Measurements from ENCODE around the gene GAS2. TPM values are rescaled to one million over a fixed set of nuclear protein-coding genes. Genes with fewer than 3 reads are reported as not detected.

The GAS2 gene
- polyA plus RNA-seq, 2 donors = 0.43 to 0.46 TPM

GRCh38 chr11:22715971-22716370 lies 49.6 kb downstream of the GAS2 start:
- Histone ChIP-seq H3K4me1 (ENCODE audit: control insufficient read depth in 2 of 2, insufficient read depth in 2 of 2, low read length in 1 of 2) (peaks cover 3% of the 10 kb centered on the region in 2 donors), H3K9me3 (ENCODE audit: control insufficient read depth in 2 of 2, insufficient read depth in 1 of 2, low read depth in 1 of 2, low read length in 1 of 2) (no peaks in the 10 kb centered on the region), H3K27me3 (ENCODE audit: control insufficient read depth in 1 of 2, insufficient read depth in 2 of 2, low read length in 2 of 2) (no peaks in the 10 kb centered on the region), H3K36me3 (ENCODE audit: control insufficient read depth in 2 of 2, insufficient read depth in 2 of 2, low read length in 1 of 2) (no peaks in the 10 kb centered on the region), H3K4me3 (ENCODE audit: low read depth in 1 of 2, low read length in 2 of 2) (no peak overlapping the region), H3K27ac (ENCODE audit: low read depth in 2 of 2, low read length in 1 of 2) (no peak overlapping the region)
- WGBS, 2 donors = 83 to 90% methylated on average over 3 of the region's 3 CpGs

GRCh38 chr11:22720457-22720856 lies 54.0 kb downstream of the GAS2 start:
- WGBS, 2 donors = 86 to 89% methylated on average over 3 of the region's 3 CpGs
- no peak overlapping the region for H3K4me3 ChIP-seq (ENCODE audit: low read depth in 1 of 2, low read length in 2 of 2)
- no peaks in the 10 kb centered on the region for H3K4me1 ChIP-seq (ENCODE audit: control insufficient read depth in 2 of 2, insufficient read depth in 2 of 2, low read length in 1 of 2)
- H3K27ac ChIP-seq (ENCODE audit: low read depth in 2 of 2, low read length in 1 of 2) = no peak overlapping the region
- H3K27me3 ChIP-seq (ENCODE audit: control insufficient read depth in 1 of 2, insufficient read depth in 2 of 2, low read length in 2 of 2) = no peaks in the 10 kb centered on the region
- no peaks in the 10 kb centered on the region for H3K9me3 ChIP-seq (ENCODE audit: control insufficient read depth in 2 of 2, insufficient read depth in 1 of 2, low read depth in 1 of 2, low read length in 1 of 2)
- no peaks in the 10 kb centered on the region for H3K36me3 ChIP-seq (ENCODE audit: control insufficient read depth in 2 of 2, insufficient read depth in 2 of 2, low read length in 1 of 2)

GRCh38 chr11:22723274-22723673 lies 56.9 kb downstream of the GAS2 start:
- H3K27ac ChIP-seq (ENCODE audit: low read depth in 2 of 2, low read length in 1 of 2) = no peak overlapping the region
- H3K9me3 ChIP-seq (ENCODE audit: control insufficient read depth in 2 of 2, insufficient read depth in 1 of 2, low read depth in 1 of 2, low read length in 1 of 2) = no peaks in the 10 kb centered on the region
- WGBS, 2 donors = 87 to 93% methylated on average over 3 of the region's 3 CpGs
- no peaks in the 10 kb centered on the region for H3K4me1 ChIP-seq (ENCODE audit: control insufficient read depth in 2 of 2, insufficient read depth in 2 of 2, low read length in 1 of 2)
- H3K36me3 ChIP-seq (ENCODE audit: control insufficient read depth in 2 of 2, insufficient read depth in 2 of 2, low read length in 1 of 2) = no peaks in the 10 kb centered on the region
- H3K4me3 ChIP-seq (ENCODE audit: low read depth in 1 of 2, low read length in 2 of 2) = no peak overlapping the region
- no peaks in the 10 kb centered on the region for H3K27me3 ChIP-seq (ENCODE audit: control insufficient read depth in 1 of 2, insufficient read depth in 2 of 2, low read length in 2 of 2)

GRCh38 chr11:22725079-22725478 lies 58.7 kb downstream of the GAS2 start:
- H3K4me1 ChIP-seq (ENCODE audit: control insufficient read depth in 2 of 2, insufficient read depth in 2 of 2, low read length in 1 of 2) = no peaks in the 10 kb centered on the region
- no peaks in the 10 kb centered on the region for H3K9me3 ChIP-seq (ENCODE audit: control insufficient read depth in 2 of 2, insufficient read depth in 1 of 2, low read depth in 1 of 2, low read length in 1 of 2)
- H3K27me3 ChIP-seq (ENCODE audit: control insufficient read depth in 1 of 2, insufficient read depth in 2 of 2, low read length in 2 of 2) = no peaks in the 10 kb centered on the region
- no peak overlapping the region for H3K27ac ChIP-seq (ENCODE audit: low read depth in 2 of 2, low read length in 1 of 2)
- 35% methylated on average over 3 of the region's 3 CpGs for WGBS, 2 donors
- no peaks in the 10 kb centered on the region for H3K36me3 ChIP-seq (ENCODE audit: control insufficient read depth in 2 of 2, insufficient read depth in 2 of 2, low read length in 1 of 2)
- no peak overlapping the region for H3K4me3 ChIP-seq (ENCODE audit: low read depth in 1 of 2, low read length in 2 of 2)

- H3K9me3 ChIP-seq (ENCODE audit: control insufficient read depth in 2 of 2, insufficient read depth in 1 of 2, low read depth in 1 of 2, low read length in 1 of 2) = no peaks in the 10 kb centered on the region
- H3K27ac ChIP-seq (ENCODE audit: low read depth in 2 of 2, low read length in 1 of 2) = no peak overlapping the region
- H3K4me1 ChIP-seq (ENCODE audit: control insufficient read depth in 2 of 2, insufficient read depth in 2 of 2, low read length in 1 of 2) = no peaks in the 10 kb centered on the region
- whole genome bisulfite sequencing, 2 donors = 48 to 59% methylated on average over 3 of the region's 3 CpGs
- H3K4me3 ChIP-seq (ENCODE audit: low read depth in 1 of 2, low read length in 2 of 2) = no peak overlapping the region
- no peaks in the 10 kb centered on the region for H3K27me3 ChIP-seq (ENCODE audit: control insufficient read depth in 1 of 2, insufficient read depth in 2 of 2, low read length in 2 of 2)
- H3K36me3 ChIP-seq (ENCODE audit: control insufficient read depth in 2 of 2, insufficient read depth in 2 of 2, low read length in 1 of 2) = no peaks in the 10 kb centered on the region
Observed at GRCh38 chr11:22728600-22729389, 62.4 kb downstream of the GAS2 start.

GRCh38 chr11:22730319-22730718 lies 63.9 kb downstream of the GAS2 start:
- no peaks in the 10 kb centered on the region for H3K9me3 ChIP-seq (ENCODE audit: control insufficient read depth in 2 of 2, insufficient read depth in 1 of 2, low read depth in 1 of 2, low read length in 1 of 2)
- 0 to 33% methylated on average over 1 of the region's 1 CpG for whole genome bisulfite sequencing, 2 donors
- H3K27ac ChIP-seq (ENCODE audit: low read depth in 2 of 2, low read length in 1 of 2) = no peak overlapping the region
- H3K4me3 ChIP-seq (ENCODE audit: low read depth in 1 of 2, low read length in 2 of 2) = no peak overlapping the region
- H3K36me3 ChIP-seq (ENCODE audit: control insufficient read depth in 2 of 2, insufficient read depth in 2 of 2, low read length in 1 of 2) = no peaks in the 10 kb centered on the region
- H3K4me1 ChIP-seq (ENCODE audit: control insufficient read depth in 2 of 2, insufficient read depth in 2 of 2, low read length in 1 of 2) = no peaks in the 10 kb centered on the region
- no peaks in the 10 kb centered on the region for H3K27me3 ChIP-seq (ENCODE audit: control insufficient read depth in 1 of 2, insufficient read depth in 2 of 2, low read length in 2 of 2)

- WGBS, 2 donors = 72 to 98% methylated on average over 2 of the region's 2 CpGs
- Histone ChIP-seq H3K36me3 (ENCODE audit: control insufficient read depth in 2 of 2, insufficient read depth in 2 of 2, low read length in 1 of 2) (no peaks in the 10 kb centered on the region), H3K4me1 (ENCODE audit: control insufficient read depth in 2 of 2, insufficient read depth in 2 of 2, low read length in 1 of 2) (no peaks in the 10 kb centered on the region), H3K27me3 (ENCODE audit: control insufficient read depth in 1 of 2, insufficient read depth in 2 of 2, low read length in 2 of 2) (no peaks in the 10 kb centered on the region), H3K27ac (ENCODE audit: low read depth in 2 of 2, low read length in 1 of 2) (no peak overlapping the region), H3K4me3 (ENCODE audit: low read depth in 1 of 2, low read length in 2 of 2) (no peak overlapping the region), H3K9me3 (ENCODE audit: control insufficient read depth in 2 of 2, insufficient read depth in 1 of 2, low read depth in 1 of 2, low read length in 1 of 2) (no peaks in the 10 kb centered on the region)
Observed at GRCh38 chr11:22732588-22732987, 66.2 kb downstream of the GAS2 start.

GRCh38 chr11:22733475-22734248 lies 67.3 kb downstream of the GAS2 start:
- 64 to 78% methylated on average over 1 of the region's 1 CpG for WGBS, 2 donors
- Histone ChIP-seq H3K27me3 (ENCODE audit: control insufficient read depth in 1 of 2, insufficient read depth in 2 of 2, low read length in 2 of 2) (no peaks in the 10 kb centered on the region), H3K9me3 (ENCODE audit: control insufficient read depth in 2 of 2, insufficient read depth in 1 of 2, low read depth in 1 of 2, low read length in 1 of 2) (no peaks in the 10 kb centered on the region), H3K4me1 (ENCODE audit: control insufficient read depth in 2 of 2, insufficient read depth in 2 of 2, low read length in 1 of 2) (no peaks in the 10 kb centered on the region), H3K4me3 (ENCODE audit: low read depth in 1 of 2, low read length in 2 of 2) (no peak overlapping the region), H3K36me3 (ENCODE audit: control insufficient read depth in 2 of 2, insufficient read depth in 2 of 2, low read length in 1 of 2) (no peaks in the 10 kb centered on the region), H3K27ac (ENCODE audit: low read depth in 2 of 2, low read length in 1 of 2) (no peak overlapping the region)

- no peaks in the 10 kb centered on the region for H3K36me3 ChIP-seq (ENCODE audit: control insufficient read depth in 2 of 2, insufficient read depth in 2 of 2, low read length in 1 of 2)
- no peak overlapping the region for H3K4me3 ChIP-seq (ENCODE audit: low read depth in 1 of 2, low read length in 2 of 2)
- no peak overlapping the region for H3K27ac ChIP-seq (ENCODE audit: low read depth in 2 of 2, low read length in 1 of 2)
- H3K27me3 ChIP-seq (ENCODE audit: control insufficient read depth in 1 of 2, insufficient read depth in 2 of 2, low read length in 2 of 2) = no peaks in the 10 kb centered on the region
- WGBS, 2 donors = 81 to 83% methylated on average over 2 of the region's 2 CpGs
- no peaks in the 10 kb centered on the region for H3K4me1 ChIP-seq (ENCODE audit: control insufficient read depth in 2 of 2, insufficient read depth in 2 of 2, low read length in 1 of 2)
- H3K9me3 ChIP-seq (ENCODE audit: control insufficient read depth in 2 of 2, insufficient read depth in 1 of 2, low read depth in 1 of 2, low read length in 1 of 2) = no peaks in the 10 kb centered on the region
Observed at GRCh38 chr11:22734628-22735345, 68.4 kb downstream of the GAS2 start.

All from esophagus (tissue), 2 donors.